ENCODE data around the gene EPB41L5. TPM values are rescaled to one million over a fixed set of nuclear protein-coding genes. Genes with fewer than 3 reads are reported as not detected.
A peak's percentile ranks its signal among the peaks of the same experiment; 100 is the strongest.

Gene EPB41L5
- polyA plus RNA-seq, 1 donor (not counting 4 experiments of a cell fraction or from before 2014, with no cell fraction given), result 17.8 TPM

GRCh38 chr2:120228503-120228902, 215.6 kb downstream of the EPB41L5 start:
- Histone ChIP-seq H2AFZ (ENCODE audit: control insufficient read depth, low read length) (peak overlapping the region; percentile 23), H3K9ac (ENCODE audit: control insufficient read depth, extremely low read depth, insufficient read depth, low read length) (no peak overlapping the region), H3K9me1 (ENCODE audit: control insufficient read depth, extremely low read depth, insufficient read depth, low read length) (no peaks in the 10 kb centered on the region), H3K4me1 (ENCODE audit: control insufficient read depth, extremely low read depth, insufficient read depth, low read length) (peaks cover 32% of the 10 kb centered on the region), H3K4me3 (ENCODE audit: control insufficient read depth in 2 of 3, extremely low read depth in 1 of 3, insufficient read depth in 2 of 3, low read depth in 1 of 3, low read length in 3 of 3) (no peak overlapping the region), H3K27ac (ENCODE audit: control insufficient read depth, insufficient read depth, low read length) (no peak overlapping the region), H3K9me3 (ENCODE audit: control insufficient read depth, low read depth, low read length) (no peaks in the 10 kb centered on the region), H4K20me1 (ENCODE audit: control insufficient read depth, extremely low read depth, insufficient read depth, low read length) (no peaks in the 10 kb centered on the region), H3K27me3 (ENCODE audit: control insufficient read depth, extremely low read depth, insufficient read depth, low read length) (no peaks in the 10 kb centered on the region), H3K79me2 (ENCODE audit: control insufficient read depth, insufficient read depth, low read length) (no peaks in the 10 kb centered on the region), H3K36me3 (ENCODE audit: control insufficient read depth in 2 of 2, extremely low read depth in 1 of 2, insufficient read depth in 2 of 2, low read length in 2 of 2) (no peaks in the 10 kb centered on the region), H3K4me2 (ENCODE audit: control insufficient read depth, extremely low read depth, insufficient read depth, low read depth, low read length) (no peak overlapping the region)
- FAIRE-seq (no peak), DNase-seq (ENCODE audit: low read depth, low spot score) (no peak)
- dilution Hi-C loops (cut with MboI; ENCODE audit: extremely low pct_ligation_motif_present, low sequenced_read_pairs), result no loop called here
- TF ChIP-seq EZH2 (IDR thresholded peaks at IDR 0.05; ENCODE audit: low read length), result no peak
- TF ChIP-seq CTCF (optimal IDR thresholded peaks at IDR 0.05 in 1 of 3, IDR thresholded peaks at IDR 0.05 in 1 of 3, conservative IDR thresholded peaks at IDR 0.05 in 1 of 3; ENCODE audit: extremely low read depth in 1 of 3, insufficient read depth in 2 of 3, low read length in 3 of 3), result peak in 1 of 3 experiments; percentile 43

Small RNA genes within 50 kb of the gene (small RNA-seq; reads per million reads assigned to genes)
- gene MTND4LP14 (ENCODE audit: insufficient read length in 3 of 3, low read depth in 3 of 3, low replicate concordance in 1 of 3), result 0 reads per million in 3 experiments
- gene RF00019 (ENCODE audit: insufficient read length in 3 of 3, low read depth in 3 of 3, low replicate concordance in 1 of 3), result 0 reads per million in 3 experiments

Other genes with a start within 250 kb of the EPB41L5 start
- 7.8 to 27.8 TPM (median 13.4 TPM) in 3 replicates for gene TMEM185B, start 210.3 kb downstream of the EPB41L5 start, polyA plus RNA-seq
- gene RALB, start 239.8 kb downstream of the EPB41L5 start, polyA plus RNA-seq, result 52.8 to 80.8 TPM (median 60.6 TPM) in 3 replicates

Data from keratinocyte (primary cell).